ENCODE results near the gene CHMP6. TPM values are rescaled to one million over a fixed set of nuclear protein-coding genes. Genes with fewer than 3 reads are reported as not detected.

The CHMP6 gene
- polyA plus RNA-seq, 1 donor, result 25.4 TPM

GRCh38 chr17:80995131-80995530 is 3.5 kb downstream of the CHMP6 start:
- no peak for DNase-seq

- no peak for DNase-seq
Observed at GRCh38 chr17:80996422-80997305, 5.0 kb downstream of the CHMP6 start.

GRCh38 chr17:80997424-80998117 is 5.9 kb downstream of the CHMP6 start:
- no peak for DNase-seq

- DNase-seq, result no peak
Observed at GRCh38 chr17:80998118-80998747, 6.6 kb downstream of the CHMP6 start.

- DNase-seq, result no peak
Observed at GRCh38 chr17:80998748-80999535, 7.3 kb downstream of the CHMP6 start.

GRCh38 chr17:80999536-81000333 is 8.1 kb downstream of the CHMP6 start:
- no peak for DNase-seq

GRCh38 chr17:81000334-81000630 is 8.6 kb downstream of the CHMP6 start:
- DNase-seq, result no peak

GRCh38 chr17:81000631-81001357 is 9.2 kb downstream of the CHMP6 start:
- no peak for DNase-seq

DNA sequence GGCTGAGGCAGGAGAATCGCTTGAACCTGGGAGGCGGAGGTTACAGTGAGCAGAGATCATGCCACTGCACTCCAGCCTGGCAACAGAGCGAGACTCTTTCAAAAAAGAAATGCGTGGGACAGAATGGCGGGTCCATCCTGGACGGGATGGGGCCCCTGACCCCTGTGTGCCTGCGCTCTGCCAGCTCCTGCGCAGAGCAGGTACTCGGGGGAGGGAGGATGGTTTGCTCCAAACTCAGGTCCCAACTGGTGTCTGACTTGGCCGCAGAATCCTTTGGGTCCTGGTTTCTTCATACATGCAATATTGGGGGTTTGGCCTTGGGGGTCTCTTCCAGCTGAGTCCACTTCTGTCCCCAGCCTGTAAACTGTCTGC is 10.4 kb downstream of the CHMP6 start:
- no peak for DNase-seq

- DNase-seq, result no peak
Observed at GRCh38 chr17:81002409-81003361, 11.0 kb downstream of the CHMP6 start.

GRCh38 chr17:81003711-81004475 is 12.3 kb downstream of the CHMP6 start:
- DNase-seq, result no peak

DNA sequence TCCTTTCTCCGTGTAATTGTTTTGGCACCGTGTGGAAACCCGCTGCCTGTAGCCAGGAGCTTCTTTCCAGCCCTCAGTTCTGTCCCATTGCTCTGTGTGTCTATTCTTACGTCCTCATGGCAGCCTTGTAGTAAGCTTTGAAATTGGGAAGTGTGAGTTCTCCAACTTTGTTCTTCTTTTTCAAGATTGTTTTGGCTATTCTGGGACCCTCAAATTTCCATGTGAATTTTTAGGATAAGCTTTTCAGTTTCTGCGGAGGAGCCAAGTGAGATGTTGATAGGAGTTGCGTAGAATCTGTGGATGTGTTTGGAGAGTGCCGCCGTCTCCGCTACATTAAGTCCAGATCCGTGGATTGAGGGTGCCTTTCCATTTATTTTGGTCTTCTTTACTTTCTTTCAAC is 15.2 kb downstream of the CHMP6 start:
- no peak for DNase-seq

DNA sequence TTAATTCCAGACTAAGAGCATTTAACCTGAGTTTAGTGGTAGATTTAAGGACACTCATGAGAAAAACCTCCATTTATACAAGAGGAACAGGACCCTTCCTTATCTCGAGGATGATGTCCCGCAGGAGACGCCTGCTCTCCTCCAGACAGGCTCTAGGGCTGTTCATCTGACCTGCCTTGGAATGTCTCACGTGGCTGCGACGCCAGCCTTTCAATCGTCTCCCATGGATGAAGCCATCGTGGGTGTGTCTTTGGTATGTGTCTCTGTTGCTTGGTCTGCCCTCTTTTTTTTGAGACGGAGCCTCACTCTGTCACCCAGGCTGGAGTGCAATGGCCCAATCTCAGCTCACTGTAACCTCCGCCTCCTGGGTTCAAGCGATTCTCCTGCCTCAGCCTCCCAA is 16.5 kb downstream of the CHMP6 start:
- no peak for DNase-seq

DNA sequence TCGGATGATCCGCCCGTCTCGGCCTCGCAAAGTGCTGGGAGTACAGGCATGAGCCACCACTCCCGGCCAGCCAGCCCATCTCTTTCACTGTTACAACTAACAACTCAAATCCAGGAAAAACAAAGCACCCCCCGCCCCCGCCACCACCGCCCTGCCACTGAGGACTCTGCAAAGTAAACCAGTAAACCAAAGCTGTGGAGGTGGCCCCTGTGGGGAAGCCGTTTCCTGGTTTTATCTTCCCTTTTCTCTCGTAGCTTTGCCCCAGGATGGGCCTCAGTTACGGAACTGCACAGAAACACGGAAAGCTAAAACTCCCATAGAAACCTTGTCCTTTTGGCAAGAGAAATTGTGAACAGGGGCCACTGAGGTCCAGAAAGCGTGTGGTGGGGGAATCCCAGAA is 17.5 kb downstream of the CHMP6 start:
- no peak for DNase-seq

DNA sequence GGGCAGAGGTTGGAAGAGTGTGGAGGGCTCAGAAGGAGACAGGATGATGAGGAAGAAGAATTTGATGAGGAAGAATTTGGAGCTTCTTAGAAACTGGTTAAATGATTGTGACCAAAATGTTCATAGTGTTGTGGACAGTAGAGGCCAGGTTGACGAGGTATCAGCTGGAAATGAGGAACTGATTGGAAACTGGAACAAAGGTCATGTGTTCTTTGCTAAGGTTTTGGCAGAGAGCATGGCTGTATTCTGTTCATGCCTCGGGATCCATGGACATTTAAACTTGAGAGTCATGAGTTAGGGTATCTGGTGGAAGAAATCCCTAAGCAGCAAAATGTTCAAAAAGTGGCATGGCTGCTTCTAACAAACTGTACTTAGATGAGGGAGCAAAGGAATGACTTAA is 19.3 kb downstream of the CHMP6 start:
- no peak for DNase-seq

DNA sequence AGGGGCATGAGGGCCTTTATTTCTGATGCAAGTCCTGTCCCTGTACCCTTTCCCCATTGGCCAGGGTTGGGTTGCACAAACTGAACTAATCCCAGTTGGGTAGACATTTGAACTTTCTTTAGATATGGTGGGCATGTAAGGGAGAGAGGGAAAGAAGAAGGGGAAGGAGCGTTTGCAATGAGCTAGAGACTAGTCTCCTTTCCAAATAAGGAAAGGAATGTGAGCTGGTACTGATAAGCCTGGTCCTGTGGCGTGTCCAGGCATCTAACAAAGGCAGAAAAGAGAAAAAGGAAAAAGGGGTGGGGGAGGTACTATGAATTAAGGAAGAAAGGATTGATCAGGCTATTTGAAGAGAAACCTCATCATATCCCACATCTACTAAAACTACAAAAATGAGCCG is 20.3 kb downstream of the CHMP6 start:
- no peak for DNase-seq

DNA sequence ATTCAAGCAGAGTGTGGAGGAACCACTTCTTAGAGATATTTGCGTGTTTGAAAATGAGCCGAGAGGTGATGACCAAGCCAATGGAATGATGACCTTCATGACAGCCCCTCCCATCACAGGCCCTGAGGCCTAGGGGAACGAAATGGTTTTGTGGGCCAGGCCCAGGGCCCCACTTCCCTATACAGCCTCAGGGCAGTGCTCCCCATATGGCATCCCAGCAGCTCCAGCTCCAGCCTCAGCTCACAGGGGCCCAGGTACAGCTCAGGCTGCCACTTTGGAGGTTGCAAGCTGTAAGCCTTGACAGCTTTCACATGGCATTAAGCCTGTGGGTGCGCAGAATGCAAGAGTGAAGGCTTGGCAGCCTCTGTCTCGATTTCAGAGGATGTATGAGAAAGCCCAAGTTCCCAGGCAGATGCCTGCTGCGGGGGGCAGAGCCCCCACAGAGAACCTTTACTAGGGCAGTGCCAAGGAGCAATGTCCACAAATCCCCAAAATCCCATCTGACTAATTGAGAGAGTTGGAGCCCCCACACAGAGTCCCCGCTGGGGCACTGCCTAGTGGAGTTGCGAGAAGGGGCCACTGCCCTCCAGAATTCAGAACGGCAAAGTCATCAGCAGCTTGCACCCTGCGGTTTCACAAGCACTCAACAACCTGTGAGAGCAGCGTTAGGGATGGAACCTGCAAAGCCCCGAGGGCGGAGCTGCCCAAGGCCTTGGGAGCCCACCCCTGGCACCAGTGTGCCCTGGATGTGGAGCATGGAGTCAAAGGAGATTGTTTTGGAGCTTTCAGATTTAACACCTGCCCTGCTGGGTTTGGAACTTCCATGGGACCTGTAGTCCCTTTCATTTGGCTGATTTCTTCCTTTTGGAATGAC is 21.2 kb downstream of the CHMP6 start:
- no peak for DNase-seq

- no peak for DNase-seq
Observed at GRCh38 chr17:81013642-81014041, 22.0 kb downstream of the CHMP6 start.
